ENCODE results near the gene WAS.

GRCh38 chrX:48664156-48664555, 19.4 kb upstream of the WAS start:
- TF ChIP-seq POLR2A (IDR thresholded peaks at IDR 0.05), result no peak
- no peak for TF ChIP-seq CTCF (IDR thresholded peaks at IDR 0.05)
